HG03565 (cell line): ENCODE data around the gene SCTR.

Source experiments
- ATAC-seq: cut with Tn5 transposase; IDR thresholded peaks from one replicate; pipeline ENCODE4 v1.9.1; 2021; ENCODE audit warnings: mild to moderate bottlenecking, moderate library complexity; ENCODE audit not compliant: unreplicated experiment

SCTR gene

GRCh38 chr2:119449521-119449920, 74.8 kb downstream of the SCTR start:
- ATAC-seq = no peak

- ATAC-seq = no peak
Measured at GRCh38 chr2:119448427-119449141, 75.7 kb downstream of the SCTR start.

DNA sequence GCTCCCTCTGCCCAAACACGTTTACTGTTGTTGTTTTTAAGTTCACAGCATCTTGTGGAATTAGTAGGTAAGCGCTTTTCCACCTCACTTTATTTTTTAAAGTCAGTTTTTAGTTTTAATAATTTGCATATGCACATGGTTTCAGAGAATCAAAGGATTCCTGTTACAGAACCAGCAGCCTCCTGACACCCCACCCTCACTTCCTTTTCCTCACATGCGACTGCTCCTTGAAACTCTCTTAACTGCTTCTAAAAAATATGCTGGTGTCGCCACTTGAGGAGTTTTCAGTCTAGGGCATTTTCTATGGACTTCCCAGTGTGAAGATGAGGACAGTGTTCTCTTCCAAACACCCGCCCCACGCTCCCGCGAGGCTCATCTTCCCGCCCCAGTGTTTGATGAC, 78.2 kb downstream of the SCTR start:
- no peak for ATAC-seq

GRCh38 chr2:119442850-119443249, 81.4 kb downstream of the SCTR start:
- no peak for ATAC-seq

DNA sequence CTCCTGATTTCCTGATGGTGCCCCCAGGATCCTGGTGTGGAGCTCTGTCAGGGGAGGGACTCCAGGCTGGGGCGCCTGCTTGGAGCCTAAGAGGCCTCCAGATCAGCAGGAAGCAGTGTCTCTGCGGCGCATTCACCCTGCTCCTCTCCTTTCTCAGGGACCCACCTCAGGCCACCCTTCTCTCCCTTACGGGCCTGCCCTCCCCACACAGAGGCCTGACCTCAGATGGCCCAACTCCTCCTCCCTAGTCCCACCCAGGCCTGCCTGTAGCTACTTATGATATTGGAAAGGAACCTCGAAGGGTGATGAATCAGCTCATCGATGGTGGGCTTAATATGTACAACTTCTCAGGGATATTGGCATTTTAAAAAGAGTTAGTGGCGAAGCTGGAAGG, 82.1 kb downstream of the SCTR start:
- ATAC-seq = no peak

- no peak for ATAC-seq
Measured at GRCh38 chr2:119441376-119442225, 82.7 kb downstream of the SCTR start.

- no peak for ATAC-seq
Measured at GRCh38 chr2:119440873-119441272, 83.4 kb downstream of the SCTR start.

GRCh38 chr2:119440501-119440870, 83.8 kb downstream of the SCTR start:
- no peak for ATAC-seq

- no peak for ATAC-seq
Measured at GRCh38 chr2:119439574-119440500, 84.4 kb downstream of the SCTR start.

DNA sequence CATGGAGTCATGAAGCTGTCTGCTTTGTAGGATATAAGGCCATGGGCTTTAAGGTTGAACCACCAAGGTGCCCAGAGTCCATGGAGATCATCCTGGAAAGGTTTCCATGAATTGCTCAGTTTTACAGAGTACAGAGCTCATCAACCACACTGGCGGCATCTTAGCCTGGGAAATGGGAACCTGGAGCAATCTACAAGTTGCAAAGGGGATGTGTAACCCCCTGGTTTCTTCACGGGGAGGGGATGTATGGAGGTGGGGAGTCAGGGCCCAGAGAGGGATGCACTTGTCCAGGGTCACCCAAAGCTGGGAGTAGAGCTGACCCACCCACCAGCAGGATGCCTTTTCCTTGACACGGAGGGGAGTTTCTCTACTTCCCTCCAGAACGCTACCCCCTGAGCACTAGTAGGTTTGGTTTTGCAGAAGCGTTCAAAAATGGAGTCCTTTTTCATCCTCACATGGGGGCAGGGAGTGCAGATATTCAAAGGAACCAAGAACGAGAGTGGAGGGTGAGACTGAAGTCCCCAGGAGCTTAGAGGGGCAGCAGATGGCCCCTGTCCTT, 85.5 kb downstream of the SCTR start:
- ATAC-seq = no peak

GRCh38 chr2:119438128-119438656, 86.1 kb downstream of the SCTR start:
- no peak for ATAC-seq

GRCh38 chr2:119436993-119437772, 87.1 kb downstream of the SCTR start:
- no peak for ATAC-seq

DNA sequence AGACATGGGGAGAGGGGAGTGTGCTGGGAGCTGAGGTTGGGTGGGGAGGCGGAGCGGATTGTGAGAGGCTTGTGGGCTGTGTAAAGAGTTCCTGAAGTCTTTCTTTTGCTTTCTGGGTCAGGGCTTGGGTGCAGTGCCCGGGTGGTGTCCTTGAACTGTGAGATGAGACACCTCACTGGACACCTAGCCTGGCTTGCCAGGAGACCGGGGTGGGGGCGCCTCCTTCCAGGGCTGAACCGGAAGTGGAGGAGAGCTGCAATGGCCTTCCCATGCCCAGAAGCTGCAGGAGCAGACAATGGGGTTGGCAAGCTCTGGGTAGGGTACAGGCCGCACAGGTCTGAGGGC, 88.4 kb downstream of the SCTR start:
- no peak for ATAC-seq

- no peak for ATAC-seq
Measured at GRCh38 chr2:119435081-119435952, 89.0 kb downstream of the SCTR start.

GRCh38 chr2:119434664-119435063, 89.6 kb downstream of the SCTR start:
- no peak for ATAC-seq

DNA sequence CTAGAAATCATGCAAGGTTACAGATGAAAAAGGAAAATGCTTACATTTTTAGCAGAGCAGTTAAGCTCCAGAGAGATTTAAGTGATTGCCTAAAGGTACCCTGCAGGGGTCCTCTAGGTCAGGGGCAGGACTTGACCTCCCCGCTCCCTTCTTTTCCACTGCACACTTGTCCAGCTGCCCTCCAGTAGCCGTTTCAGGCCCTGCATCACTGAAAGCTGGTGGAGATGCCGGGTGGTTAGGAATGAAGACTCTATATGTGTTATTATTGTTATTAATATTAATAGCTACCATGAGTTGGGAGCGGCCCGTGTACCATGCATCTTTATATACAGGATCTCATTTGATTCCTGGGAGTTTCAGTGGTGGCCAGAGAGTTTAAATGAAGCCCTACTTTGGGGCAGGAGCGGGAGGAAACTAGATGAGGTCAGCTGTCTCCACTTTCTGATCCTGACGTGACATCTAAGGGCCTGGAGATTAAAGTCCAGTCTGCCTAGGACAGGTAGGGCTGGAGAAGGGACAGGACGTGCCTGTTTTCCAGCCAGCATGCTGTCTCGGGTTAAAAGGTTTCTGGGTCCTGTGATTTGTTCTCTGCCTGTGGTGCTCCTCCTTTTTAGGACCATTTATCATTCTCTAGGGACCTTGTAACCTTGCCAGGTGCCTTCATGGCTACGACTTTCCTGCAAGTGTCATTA, 90.5 kb downstream of the SCTR start:
- ATAC-seq = no peak

DNA sequence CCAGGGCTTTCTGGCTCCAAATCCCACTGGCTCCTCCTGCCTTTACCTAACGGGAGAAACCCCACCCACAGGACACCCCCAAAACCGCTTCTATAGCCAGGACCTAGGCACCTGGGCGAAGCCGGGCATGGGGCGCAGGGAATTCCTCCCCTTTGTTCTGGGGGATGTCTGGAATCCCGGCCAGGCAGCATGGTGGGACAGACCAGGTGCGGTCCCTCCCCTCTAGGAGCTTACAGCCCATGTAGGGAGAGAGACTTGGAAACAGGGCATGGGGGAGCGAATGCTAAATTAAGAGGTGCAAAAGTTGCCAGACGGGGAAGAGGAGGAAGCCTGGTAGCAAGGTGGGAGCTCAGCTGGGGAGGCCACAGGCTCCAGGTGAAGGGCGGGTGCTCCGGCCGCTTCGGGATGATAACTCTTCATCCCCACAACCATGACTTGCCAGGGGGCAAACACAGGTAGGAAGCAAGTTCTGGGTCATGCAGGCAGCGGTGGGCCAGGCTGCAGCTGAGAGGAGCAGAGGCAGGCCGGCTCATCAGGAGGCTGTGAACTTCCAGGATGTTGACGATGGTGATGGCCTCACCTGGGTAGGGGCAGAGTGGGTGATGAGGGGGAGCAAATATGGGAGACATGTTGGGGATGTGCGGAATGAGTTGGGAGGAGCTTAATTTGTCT, 91.3 kb downstream of the SCTR start:
- ATAC-seq = no peak
